SK-N-SH treated with all-trans-retinoic acid at 6 μM for 48 hours (cell line): ENCODE measurements around the gene ANKRD23.

Experiments used
- ATAC-seq: fragments of 200-7000 bp; cut with Tn5 transposase; 3 replicates; pipeline ENCODE4 v1.9.1; 2020; ENCODE audit warnings: mild to moderate bottlenecking, moderate library complexity
- ARNTL ChIP-seq: fragments of 450-650 bp; formaldehyde crosslinking; IDR thresholded peaks from 2 replicates; pipeline ENCODE4 v1.5.0; 2020; ENCODE audit warnings: low read depth, mild to moderate bottlenecking, moderate library complexity, borderline replicate concordance
- BACH2 ChIP-seq: fragments of 250-450 bp; sonication (Bioruptor Pico); IDR thresholded peaks from 2 replicates; pipeline ENCODE4 v1.9.0; 2021; ENCODE audit warnings: mild to moderate bottlenecking, borderline replicate concordance
- CREB5 ChIP-seq: fragments of 250-450 bp; sonication (Bioruptor Pico); IDR thresholded peaks from 2 replicates; pipeline ENCODE4 v1.5.1; 2020; ENCODE audit warnings: low read depth, mild to moderate bottlenecking, moderate library complexity
- CSRNP3 ChIP-seq: fragments of 250-450 bp; sonication (Bioruptor Pico); IDR thresholded peaks from 2 replicates; pipeline ENCODE4 v1.5.1; 2021; ENCODE audit warnings: mild to moderate bottlenecking, moderate library complexity
- ESRRG ChIP-seq: fragments of 250-450 bp; sonication (Bioruptor Pico); IDR thresholded peaks from 2 replicates; pipeline ENCODE4 v1.6.1; 2021; ENCODE audit warnings: mild to moderate bottlenecking
- GLIS3 ChIP-seq: fragments of 250-450 bp; sonication (Bioruptor Pico); IDR thresholded peaks from 2 replicates; pipeline ENCODE4 v1.5.0; 2020; ENCODE audit warnings: mild to moderate bottlenecking, moderate library complexity
- ISL1 ChIP-seq: fragments of 250-450 bp; sonication (Bioruptor Pico); IDR thresholded peaks from 2 replicates; pipeline ENCODE4 v2.1.2; 2022; ENCODE audit warnings: mild to moderate bottlenecking, moderate library complexity
- POU6F1 ChIP-seq: fragments of 250-450 bp; sonication (Bioruptor Pico); IDR thresholded peaks from 2 replicates; pipeline ENCODE4 v1.8.0; 2021; ENCODE audit warnings: low read depth, mild to moderate bottlenecking, moderate library complexity, borderline replicate concordance
- PPARA ChIP-seq: fragments of 250-450 bp; sonication (Bioruptor Pico); IDR thresholded peaks from 2 replicates; pipeline ENCODE4 v1.5.0; 2020; ENCODE audit warnings: mild to moderate bottlenecking, borderline replicate concordance
- RARB ChIP-seq: fragments of 250-450 bp; sonication (Bioruptor Pico); IDR thresholded peaks from 2 replicates; pipeline ENCODE4 v1.8.0; 2021; ENCODE audit warnings: mild to moderate bottlenecking, moderate library complexity
- SNAI2 ChIP-seq: fragments of 250-450 bp; sonication (Bioruptor Pico); IDR thresholded peaks from 2 replicates; pipeline ENCODE4 v1.5.0; 2020; ENCODE audit warnings: mild to moderate bottlenecking, moderate library complexity
- TCF4 ChIP-seq: fragments of 250-450 bp; sonication (Bioruptor Pico); IDR thresholded peaks from 2 replicates; pipeline ENCODE4 v1.8.0; 2021; ENCODE audit warnings: mild to moderate bottlenecking, moderate library complexity, borderline replicate concordance
- TOX ChIP-seq: fragments of 250-450 bp; sonication (Bioruptor Pico); IDR thresholded peaks from 2 replicates; pipeline ENCODE4 v1.8.0; 2021; ENCODE audit warnings: mild to moderate bottlenecking, moderate library complexity, borderline replicate concordance
- TSHZ2 ChIP-seq: fragments of 250-450 bp; sonication (Bioruptor Pico); IDR thresholded peaks from 2 replicates; pipeline ENCODE4 v1.5.0; 2020; ENCODE audit warnings: mild to moderate bottlenecking, moderate library complexity
- ZC3H10 ChIP-seq: fragments of 250-450 bp; sonication (Bioruptor Pico); IDR thresholded peaks from 2 replicates; pipeline ENCODE4 v1.5.1; 2021; ENCODE audit warnings: mild to moderate bottlenecking, moderate library complexity
- ZNF565 ChIP-seq: fragments of 450-650 bp; formaldehyde crosslinking; conservative IDR thresholded peaks from 2 replicates; pipeline ENCODE4 v1.5.0; 2020; ENCODE audit warnings: low read depth, mild to moderate bottlenecking, moderate library complexity
- ZNF70 ChIP-seq: fragments of 450-650 bp; formaldehyde crosslinking; IDR thresholded peaks from 2 replicates; pipeline ENCODE4 v1.5.0; 2020; ENCODE audit warnings: mild to moderate bottlenecking, moderate library complexity
- TF ChIP-seq, protein P1 (sequence below): fragments of 250-450 bp; sonication (Bioruptor Pico); IDR thresholded peaks from 2 replicates; pipeline ENCODE4 v1.8.0; 2020; ENCODE audit warnings: mild to moderate bottlenecking, moderate library complexity, borderline replicate concordance

ANKRD23 gene

GRCh38 chr2:96869822-96870625 lies 26.2 kb upstream of the ANKRD23 start, which contains the start of gene SEMA4C:
Gene SEMA4C, minus strand, starts transcription at chr2:96870080. Its CDS starts 2,194 bp downstream, at chr2:96867886.
- ATAC-seq = peak; percentile 31

GRCh38 chr2:96869281-96869821 lies 25.5 kb upstream of the ANKRD23 start:
- TF ChIP-seq PPARA = no peak
- TF ChIP-seq ESRRG = no peak
- TF ChIP-seq ZNF565 (CRISPR knock-in tag) = no peak
- no peak for TF ChIP-seq GLIS3
- TF ChIP-seq ISL1 (CRISPR knock-in tag) = no peak
- no peak for TF ChIP-seq CSRNP3
- no peak for TF ChIP-seq TSHZ2
- TF ChIP-seq BACH2 (CRISPR knock-in tag) = no peak
- no peak for TF ChIP-seq ZNF70 (CRISPR knock-in tag)
- TF ChIP-seq ARNTL (CRISPR knock-in tag) = no peak
- TF ChIP-seq SNAI2 (CRISPR knock-in tag) = no peak
- no peak for TF ChIP-seq ZC3H10 (CRISPR knock-in tag)
- TF ChIP-seq CREB5 (CRISPR knock-in tag) = no peak
- TF ChIP-seq, protein P1, sequence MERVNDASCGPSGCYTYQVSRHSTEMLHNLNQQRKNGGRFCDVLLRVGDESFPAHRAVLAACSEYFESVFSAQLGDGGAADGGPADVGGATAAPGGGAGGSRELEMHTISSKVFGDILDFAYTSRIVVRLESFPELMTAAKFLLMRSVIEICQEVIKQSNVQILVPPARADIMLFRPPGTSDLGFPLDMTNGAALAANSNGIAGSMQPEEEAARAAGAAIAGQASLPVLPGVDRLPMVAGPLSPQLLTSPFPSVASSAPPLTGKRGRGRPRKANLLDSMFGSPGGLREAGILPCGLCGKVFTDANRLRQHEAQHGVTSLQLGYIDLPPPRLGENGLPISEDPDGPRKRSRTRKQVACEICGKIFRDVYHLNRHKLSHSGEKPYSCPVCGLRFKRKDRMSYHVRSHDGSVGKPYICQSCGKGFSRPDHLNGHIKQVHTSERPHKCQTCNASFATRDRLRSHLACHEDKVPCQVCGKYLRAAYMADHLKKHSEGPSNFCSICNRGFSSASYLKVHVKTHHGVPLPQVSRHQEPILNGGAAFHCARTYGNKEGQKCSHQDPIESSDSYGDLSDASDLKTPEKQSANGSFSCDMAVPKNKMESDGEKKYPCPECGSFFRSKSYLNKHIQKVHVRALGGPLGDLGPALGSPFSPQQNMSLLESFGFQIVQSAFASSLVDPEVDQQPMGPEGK (CRISPR knock-in tag) = no peak
- TF ChIP-seq RARB (CRISPR knock-in tag) = no peak
- no peak for TF ChIP-seq TOX
- TF ChIP-seq POU6F1 = no peak
- no peak for TF ChIP-seq TCF4 (CRISPR knock-in tag)
- peak; percentile 49 for ATAC-seq

More at GRCh38 chr2:96869822-96870625, 26.2 kb upstream of the ANKRD23 start, which contains the start of gene SEMA4C:
- no peak for TF ChIP-seq TOX
- TF ChIP-seq, protein P1 (CRISPR knock-in tag) = peak; percentile 52; the same call in 1 of the 2 replicates
- TF ChIP-seq, all 23 proteins: peak for 1
